ENCODE measurements around the gene INPP1.
"Not testable (repeated sequence)": the region's sequence is repeated elsewhere in the genome, so short reads cannot be mapped to it uniquely, and the experiment has no call there.

Gene INPP1, protein sequence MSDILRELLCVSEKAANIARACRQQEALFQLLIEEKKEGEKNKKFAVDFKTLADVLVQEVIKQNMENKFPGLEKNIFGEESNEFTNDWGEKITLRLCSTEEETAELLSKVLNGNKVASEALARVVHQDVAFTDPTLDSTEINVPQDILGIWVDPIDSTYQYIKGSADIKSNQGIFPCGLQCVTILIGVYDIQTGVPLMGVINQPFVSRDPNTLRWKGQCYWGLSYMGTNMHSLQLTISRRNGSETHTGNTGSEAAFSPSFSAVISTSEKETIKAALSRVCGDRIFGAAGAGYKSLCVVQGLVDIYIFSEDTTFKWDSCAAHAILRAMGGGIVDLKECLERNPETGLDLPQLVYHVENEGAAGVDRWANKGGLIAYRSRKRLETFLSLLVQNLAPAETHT

DNA sequence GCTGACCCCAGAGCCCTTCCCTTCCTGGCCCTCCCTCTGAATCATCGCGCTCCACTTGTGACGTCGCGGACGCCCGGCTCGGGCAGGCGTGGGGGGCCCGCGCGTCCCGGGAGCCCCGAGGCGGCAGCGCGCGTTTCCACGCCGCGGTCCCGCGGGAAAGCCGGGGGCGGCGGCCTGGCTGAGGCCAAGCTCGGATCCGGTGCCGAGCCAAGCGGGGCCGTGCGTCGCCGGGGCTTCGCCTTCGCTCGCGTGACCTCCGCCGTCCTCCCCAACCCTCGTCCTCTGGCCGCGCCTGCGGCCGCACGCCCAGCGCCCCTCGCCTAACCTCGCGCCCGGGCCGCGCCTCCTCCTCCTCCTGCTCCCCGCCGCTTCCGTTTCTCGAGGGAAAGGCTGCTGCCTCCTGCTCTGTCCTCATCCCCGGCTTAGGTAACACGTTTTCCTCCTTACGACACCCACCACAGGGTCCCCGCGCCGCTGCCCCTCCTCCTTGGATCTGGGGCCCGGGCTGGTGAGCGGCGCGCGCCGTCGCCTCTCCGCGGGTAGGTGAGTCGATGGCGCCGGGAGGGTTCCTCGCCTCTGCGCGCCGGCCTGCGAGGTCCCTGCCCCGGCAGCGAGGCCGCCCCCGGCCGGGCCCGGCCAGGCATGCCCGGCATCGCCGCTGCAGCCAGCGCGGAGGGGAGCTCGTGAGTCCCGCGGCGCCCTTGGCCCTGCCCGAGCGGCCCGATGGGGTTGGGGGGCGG, at the start of gene INPP1:
Gene INPP1, plus strand, starts transcription at position 54 of the 740 bp plus-strand sequence. CDS start 16,514 bp downstream, outside the sequence.
- in situ Hi-C loops (cut with MboI; ENCODE audit: low sequenced_read_pairs) = no loop called here

- in situ Hi-C loops (cut with MboI; ENCODE audit: low sequenced_read_pairs) = not testable (repeated sequence)
Observed at GRCh38 chr2:190297880-190298279, 45.5 kb upstream of the INPP1 start.

DNA sequence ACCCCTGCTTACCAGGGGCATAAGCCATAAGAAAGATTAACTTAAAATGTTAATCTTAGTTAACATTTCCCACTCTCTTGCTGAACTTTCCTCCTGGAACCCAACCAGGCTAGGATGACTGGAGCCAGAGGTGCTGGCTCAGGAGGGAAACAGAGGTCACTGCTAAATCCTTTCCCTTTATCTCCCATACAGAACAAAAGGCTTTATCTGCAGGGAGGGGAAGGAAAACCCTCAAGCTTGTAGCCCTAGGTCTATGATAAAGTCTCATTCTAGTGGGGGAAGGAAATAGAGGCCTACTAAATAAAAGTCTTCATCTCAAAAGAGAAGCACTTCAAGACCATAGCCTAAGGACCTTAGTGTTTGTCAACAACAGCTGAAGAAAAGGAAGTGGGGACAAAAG, 42.4 kb upstream of the INPP1 start:
- in situ Hi-C loops (cut with MboI; ENCODE audit: low sequenced_read_pairs) = no loop called here

DNA sequence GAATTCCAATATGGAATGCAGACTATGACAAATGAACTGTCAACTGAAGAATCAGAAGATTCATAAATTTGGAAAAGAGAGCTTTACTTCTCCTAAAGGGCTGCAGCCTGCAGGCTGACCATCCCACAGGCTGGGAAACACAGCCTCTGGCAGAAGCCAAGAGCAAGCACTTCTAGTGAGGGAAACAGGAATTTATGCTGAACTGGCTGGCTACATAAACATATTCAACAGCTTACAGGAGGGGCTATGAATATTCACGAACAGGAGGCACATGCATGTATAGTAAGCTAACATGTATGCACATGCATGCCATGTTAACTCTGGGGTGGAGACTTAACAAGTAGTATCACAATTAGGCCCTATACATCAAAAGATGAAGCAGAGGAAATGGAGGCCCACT, 41.3 kb upstream of the INPP1 start:
- in situ Hi-C loops (cut with MboI; ENCODE audit: low sequenced_read_pairs) = no loop called here

GRCh38 chr2:190303647-190304046, 39.7 kb upstream of the INPP1 start:
- in situ Hi-C loops (cut with MboI; ENCODE audit: low sequenced_read_pairs) = no loop called here

DNA sequence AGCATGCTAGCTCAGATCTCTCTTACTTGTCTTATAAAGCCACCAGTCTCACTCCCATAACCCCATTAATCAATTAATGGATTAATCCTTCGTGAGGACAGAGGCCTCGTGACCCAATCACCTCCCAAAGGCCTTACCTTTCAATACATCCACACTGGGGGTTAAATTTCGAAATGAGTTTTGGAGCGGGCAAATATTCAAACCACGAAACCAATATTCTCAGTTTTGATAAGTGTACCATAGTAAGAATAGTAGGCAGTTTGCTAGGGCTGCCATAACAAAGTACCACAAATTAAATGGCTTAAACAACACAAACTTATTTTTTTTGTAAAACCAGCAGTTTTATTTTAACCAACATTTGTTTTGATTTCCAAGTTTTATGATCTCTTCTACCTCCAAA, 39.0 kb upstream of the INPP1 start:
- in situ Hi-C loops (cut with MboI; ENCODE audit: low sequenced_read_pairs) = no loop called here

GRCh38 chr2:190308031-190308430, 35.4 kb upstream of the INPP1 start:
- in situ Hi-C loops (cut with MboI; ENCODE audit: low sequenced_read_pairs) = no loop called here

- in situ Hi-C loops (cut with MboI; ENCODE audit: low sequenced_read_pairs) = no loop called here
Observed at GRCh38 chr2:190311893-190312634, 31.3 kb upstream of the INPP1 start.

GRCh38 chr2:190312635-190313025, 30.8 kb upstream of the INPP1 start:
- in situ Hi-C loops (cut with MboI; ENCODE audit: low sequenced_read_pairs) = not testable (repeated sequence)

- in situ Hi-C loops (cut with MboI; ENCODE audit: low sequenced_read_pairs) = no loop called here
Observed at GRCh38 chr2:190313880-190314279, 29.5 kb upstream of the INPP1 start.

- in situ Hi-C loops (cut with MboI; ENCODE audit: low sequenced_read_pairs) = no loop called here
Observed at GRCh38 chr2:190315273-190315672, 28.1 kb upstream of the INPP1 start.

- in situ Hi-C loops (cut with MboI; ENCODE audit: low sequenced_read_pairs) = no loop called here
Observed at GRCh38 chr2:190318514-190318913, 24.9 kb upstream of the INPP1 start.

DNA sequence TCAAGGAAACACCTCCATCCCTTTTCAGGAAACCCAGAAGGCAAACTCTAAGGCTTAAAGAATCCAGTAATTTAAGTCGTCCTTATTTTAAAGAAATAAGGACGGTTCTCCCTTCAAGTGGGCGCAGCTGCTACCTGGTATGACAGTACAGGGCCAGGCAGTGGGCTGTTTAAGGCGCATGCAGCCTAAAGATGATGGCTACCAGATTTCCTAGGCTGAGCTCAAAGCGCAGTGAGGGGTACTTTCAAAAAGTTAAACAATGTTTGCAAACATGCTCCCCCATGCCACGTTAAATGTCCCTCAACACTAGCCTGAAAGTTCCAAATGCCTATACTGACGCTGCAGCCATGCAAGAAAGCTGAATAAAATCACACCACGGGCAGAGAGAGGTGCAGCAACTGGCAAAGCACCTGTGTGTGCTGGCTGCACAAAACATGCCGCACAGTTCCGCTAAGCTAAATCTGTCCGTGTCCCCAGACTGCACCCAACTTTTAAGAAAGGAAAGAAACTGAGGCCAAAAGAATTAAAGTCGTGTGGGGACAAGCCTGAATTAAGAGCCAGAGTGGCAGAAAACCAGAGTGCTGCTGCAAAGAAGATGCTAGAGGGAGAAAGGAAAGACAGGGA, 24.3 kb upstream of the INPP1 start:
- in situ Hi-C loops (cut with MboI; ENCODE audit: low sequenced_read_pairs) = no loop called here

GRCh38 chr2:190319555-190320498, 23.6 kb upstream of the INPP1 start, which contains the start of gene HIBCH:
HIBCH (minus strand) TSS chr2:190319826; CDS start chr2:190319750, 76 bp downstream.
- in situ Hi-C loops (cut with MboI; ENCODE audit: low sequenced_read_pairs) = no loop called here

DNA sequence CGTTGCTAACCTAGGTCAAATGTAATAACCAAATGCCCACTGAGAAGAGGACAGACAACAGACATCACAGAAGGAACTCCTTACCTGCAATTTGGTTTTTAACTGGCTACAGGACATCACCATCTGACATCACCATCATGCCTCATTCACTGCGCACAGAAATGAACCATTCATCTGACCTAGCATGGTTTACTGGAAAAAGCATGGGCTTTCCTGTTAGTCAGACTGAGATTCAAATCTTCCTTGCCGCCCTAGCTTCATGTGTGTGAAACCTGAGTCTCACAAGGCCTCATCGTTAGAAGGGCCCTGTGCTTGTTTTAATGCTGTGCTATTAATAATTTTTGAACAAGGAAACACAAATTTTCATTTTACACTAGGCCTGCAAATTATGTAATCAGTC, 22.7 kb upstream of the INPP1 start:
- in situ Hi-C loops (cut with MboI; ENCODE audit: low sequenced_read_pairs) = no loop called here

DNA sequence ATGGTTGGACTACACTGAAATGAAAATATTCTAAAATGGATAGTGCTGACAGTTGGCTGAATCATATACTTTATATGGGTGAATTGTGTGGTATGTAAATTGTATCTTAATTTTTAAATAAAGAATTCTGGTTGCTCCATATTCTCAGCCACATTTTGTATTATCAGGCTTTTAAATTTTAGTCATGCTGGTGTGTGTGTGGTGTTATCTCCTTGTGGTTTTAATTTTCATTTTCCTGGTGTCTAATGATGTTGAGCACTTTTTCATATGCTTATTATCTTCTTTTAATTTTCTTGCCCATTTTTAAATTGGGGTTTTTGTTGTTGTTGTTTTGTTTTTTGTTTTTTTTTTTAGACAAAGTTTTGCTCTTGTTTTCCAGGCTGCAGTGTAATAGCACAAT, 20.0 kb upstream of the INPP1 start:
- in situ Hi-C loops (cut with MboI; ENCODE audit: low sequenced_read_pairs) = no loop called here

- in situ Hi-C loops (cut with MboI; ENCODE audit: low sequenced_read_pairs) = no loop called here
Observed at GRCh38 chr2:190325588-190325987, 17.8 kb upstream of the INPP1 start.

DNA sequence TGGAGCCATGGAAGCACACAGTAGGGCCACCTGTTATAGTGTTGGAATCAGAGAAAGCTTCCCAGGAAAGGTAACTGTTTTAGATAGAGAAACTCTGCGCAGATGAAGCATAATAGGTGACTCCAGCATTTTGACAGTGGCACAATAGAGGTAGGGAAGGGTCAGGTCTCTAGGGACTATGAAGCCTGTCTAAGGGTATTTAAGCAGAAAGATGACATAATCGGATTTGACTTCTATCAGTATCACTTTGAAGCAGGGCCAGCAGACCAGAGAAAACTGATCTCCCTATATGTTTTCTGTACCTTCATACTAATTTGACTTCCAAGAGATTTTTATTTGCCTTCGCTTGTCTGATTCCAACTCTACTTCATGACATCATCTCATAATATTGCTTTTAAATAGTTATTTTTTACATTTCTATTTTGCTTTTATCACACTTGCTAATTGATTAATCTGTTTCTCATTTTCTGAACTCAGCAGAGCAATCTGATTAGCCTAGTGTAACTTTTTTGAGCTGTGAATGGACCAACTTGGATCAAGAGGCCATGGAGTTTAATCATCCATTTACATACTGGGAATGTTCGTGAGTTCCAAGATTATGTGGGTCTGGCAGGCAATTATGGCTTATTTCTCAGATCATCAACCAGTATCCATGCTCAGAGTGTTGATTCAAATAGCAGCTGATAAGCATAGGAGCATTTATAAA, 15.4 kb upstream of the INPP1 start:
- in situ Hi-C loops (cut with MboI; ENCODE audit: low sequenced_read_pairs) = no loop called here

GRCh38 chr2:190328573-190329147, 14.7 kb upstream of the INPP1 start:
- in situ Hi-C loops (cut with MboI; ENCODE audit: low sequenced_read_pairs) = no loop called here

All from hTERT RPE-1 (cell line).